ENCODE data around the gene SOAT2. TPM values are rescaled to one million over a fixed set of nuclear protein-coding genes. Genes with fewer than 3 reads are reported as not detected.

SOAT2 gene
- total and polyA plus RNA-seq, 2 of the 4 experiments (the other 2 are of a cell fraction), result 0.18 to 0.39 TPM

DNA sequence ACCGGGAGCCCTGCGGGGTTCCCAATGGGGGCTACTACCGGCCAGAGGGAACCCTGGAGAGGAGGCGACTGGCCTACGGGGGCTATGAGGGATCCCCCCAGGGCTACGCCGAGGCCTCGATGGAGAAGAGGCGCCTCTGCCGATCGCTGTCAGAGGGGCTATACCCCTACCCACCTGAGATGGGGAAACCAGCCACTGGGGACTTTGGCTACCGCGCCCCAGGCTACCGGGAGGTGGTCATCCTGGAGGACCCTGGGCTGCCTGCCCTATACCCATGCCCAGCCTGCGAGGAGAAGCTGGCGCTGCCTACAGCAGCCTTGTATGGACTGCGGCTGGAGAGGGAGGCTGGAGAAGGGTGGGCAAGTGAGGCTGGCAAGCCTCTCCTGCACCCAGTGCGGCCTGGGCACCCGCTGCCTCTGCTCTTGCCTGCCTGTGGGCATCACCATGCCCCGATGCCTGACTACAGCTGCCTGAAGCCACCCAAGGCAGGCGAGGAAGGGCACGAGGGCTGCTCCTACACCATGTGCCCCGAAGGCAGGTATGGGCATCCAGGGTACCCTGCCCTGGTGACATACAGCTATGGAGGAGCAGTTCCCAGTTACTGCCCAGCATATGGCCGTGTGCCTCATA lies 43.7 kb upstream of the SOAT2 start:
- no peak overlapping the region for H3K4ac ChIP-seq (ENCODE audit: low read depth, low read length)
- H2BK15ac ChIP-seq (ENCODE audit: low read depth, low read length), result no peak overlapping the region
- DNase-seq, result no peak
- H3K27ac ChIP-seq (ENCODE audit: insufficient read depth, low read length), result no peak overlapping the region
- in situ Hi-C loops (cut with MboI; ENCODE audit: low sequenced_read_pairs), result no loop called here
- 0 out of 2 replicates have a peak, but pooled peaks cover 4% of the 10 kb centered on the region for H3K9me1 ChIP-seq (ENCODE audit: insufficient read depth, low read length)
- WGBS, 2 experiments (ENCODE audit: extremely low coverage in 2 of 2, insufficient read length in 1 of 2), result 75% methylated on average over 6 of the region's 24 CpGs; no CpG with 5 or more reads in 1 of the 2 experiments
- H2BK20ac ChIP-seq (ENCODE audit: low read depth, low read length), result no peak overlapping the region
- H4K8ac ChIP-seq (ENCODE audit: low read depth in 2 of 2, low read length in 2 of 2), result no peak overlapping the region
- no peak overlapping the region for H3K23ac ChIP-seq (ENCODE audit: low read depth, low read length)
- no peak for TF ChIP-seq MXI1 (IDR thresholded peaks at IDR 0.05; ENCODE audit: borderline replicate concordance, low read depth, low read length)
- ATAC-seq (ENCODE audit: low read depth), result no peak
- H3K36me3 ChIP-seq (ENCODE audit: control insufficient read depth, insufficient read depth, low read length), result peaks cover 84% of the 10 kb centered on the region
- H2BK5ac ChIP-seq (ENCODE audit: low read depth, low read length, poor library complexity, severe bottlenecking), result no peak overlapping the region
- H3K56ac ChIP-seq (ENCODE audit: extremely low read depth, insufficient read depth, low read length), result no peak overlapping the region
- no TSS peak for BruUV-seq (replicated peaks)
- no peak overlapping the region for H3K4me2 ChIP-seq (ENCODE audit: low read depth, low read length)
- no peak overlapping the region for H4K5ac ChIP-seq (ENCODE audit: low read depth, low read length)
- no peaks in the 10 kb centered on the region for H3K9me3 ChIP-seq (ENCODE audit: control insufficient read depth, insufficient read depth, low read length)
- POLR2A ChIA-PET (ENCODE audit: unreplicated experiment), result no interaction called here
- no peak overlapping the region for H2AK9ac ChIP-seq (replicated peaks; ENCODE audit: low read depth, low read length, poor library complexity)
- H2AFZ ChIP-seq (replicated peaks; ENCODE audit: low read length, poor library complexity), result no peak overlapping the region
- H4K20me1 ChIP-seq (ENCODE audit: insufficient read depth, low read length), result peaks cover 8% of the 10 kb centered on the region
- H3K4me3 ChIP-seq (ENCODE audit: insufficient read depth, low read depth, low read length), result no peak overlapping the region
- H4K91ac ChIP-seq (ENCODE audit: insufficient read depth, low read depth, low read length), result no peak overlapping the region
- H3K4me1 ChIP-seq (ENCODE audit: control insufficient read depth, insufficient read depth, low read length), result peaks cover 12% of the 10 kb centered on the region; the same call in 1 of the 2 replicates
- H3K18ac ChIP-seq (ENCODE audit: low read depth, low read length), result no peak overlapping the region
- intact Hi-C loops (cut with micrococcal nuclease), result no loop called here
- no peak overlapping the region for H2AK5ac ChIP-seq (ENCODE audit: low read depth, low read length)
- dilution Hi-C loops (cut with HindIII; ENCODE audit: low sequenced_read_pairs, unreplicated experiment), result no loop called here
- H3K9ac ChIP-seq (ENCODE audit: low read depth, low read length), result no peak overlapping the region
- peaks cover 0 to 33% of the 10 kb centered on the region in 2 experiments; a peak in 1 of 4 replicates for H3K79me1 ChIP-seq (ENCODE audit: low read depth in 1 of 2, low read length in 2 of 2)
- no peak overlapping the region for H2BK120ac ChIP-seq (ENCODE audit: low read depth, low read length)
- no peak overlapping the region for H3K14ac ChIP-seq (replicated peaks; ENCODE audit: low read depth, low read length)
- no peaks in the 10 kb centered on the region for H3K27me3 ChIP-seq (ENCODE audit: control insufficient read depth, insufficient read depth, low read length)
- CTCF ChIA-PET, result no interaction called here
